GM23338 (cell line): ENCODE data around the gene RCOR1.

Source experiments
- CREB1 ChIP-seq: fragments of 250-450 bp; sonication (Bioruptor Pico); IDR thresholded peaks from 2 replicates; pipeline ENCODE4 v1.5.0; 2020; ENCODE audit warnings: low read depth, mild to moderate bottlenecking, moderate library complexity
- CTCF ChIP-seq, 2 experiments: fragments of 200-600 bp in 1 of 2; sonication (generic) in 1 of 2; conservative IDR thresholded peaks; 2 replicates each; pipeline versions ENCODE4 v1.5.1 to v1.6.1; 2016 to 2017; ENCODE audit warnings: antibody characterized with exemption in 2 of 2, low read depth in 2 of 2, mild to moderate bottlenecking in 2 of 2, moderate library complexity in 1 of 2
- ETS1 ChIP-seq: IDR thresholded peaks from 2 replicates; pipeline ENCODE4 v1.6.1; 2016; ENCODE audit warnings: antibody characterized with exemption
- EZH2 ChIP-seq: fragments of 200-600 bp; sonication (generic); IDR thresholded peaks from one replicate; pipeline ENCODE4 v1.8.0; 2017; ENCODE audit warnings: antibody characterized with exemption, mild to moderate bottlenecking, low read depth; ENCODE audit not compliant: unreplicated experiment
- EZH2phosphoT487 ChIP-seq: fragments of 200-600 bp; sonication (generic); IDR thresholded peaks from one replicate; pipeline ENCODE4 v1.8.1; 2018; ENCODE audit warnings: antibody characterized with exemption; ENCODE audit not compliant: unreplicated experiment
- JUNB ChIP-seq: IDR thresholded peaks from one replicate; pipeline ENCODE4 v1.6.1; 2016; ENCODE audit warnings: antibody characterized with exemption; ENCODE audit not compliant: unreplicated experiment
- POLR2AphosphoS5 ChIP-seq: IDR thresholded peaks from 2 replicates; pipeline ENCODE4 v1.6.1; 2016; ENCODE audit warnings: antibody characterized with exemption, low read depth
- REST ChIP-seq: IDR thresholded peaks from one replicate; pipeline ENCODE4 v1.6.1; 2018; ENCODE audit warnings: antibody characterized with exemption; ENCODE audit not compliant: unreplicated experiment
- STAT1 ChIP-seq: IDR thresholded peaks from one replicate; pipeline ENCODE4 v1.6.1; 2016; ENCODE audit warnings: antibody characterized with exemption; ENCODE audit not compliant: unreplicated experiment
- ZNF462 ChIP-seq: fragments of 250-450 bp; sonication (Bioruptor Pico); IDR thresholded peaks from 2 replicates; pipeline ENCODE4 v1.5.0; 2020; ENCODE audit warnings: mild to moderate bottlenecking, moderate library complexity

- TF ChIP-seq CTCF (conservative IDR thresholded peaks at IDR 0.05; ENCODE audit: low read depth in 2 of 2) (no peak), POLR2AphosphoS5 (no peak), EZH2 (no peak), EZH2phosphoT487 (no peak), REST (no peak), CREB1 (CRISPR knock-in tag) (no peak), ZNF462 (CRISPR knock-in tag) (no peak), ETS1 (no peak), JUNB (no peak), STAT1 (no peak)
Measured at GRCh38 chr14:102733326-102733725, 140.9 kb downstream of the RCOR1 start.
